ENCODE data around the gene ARHGAP26. TPM values are rescaled to one million over a fixed set of nuclear protein-coding genes. Genes with fewer than 3 reads are reported as not detected.

The ARHGAP26 gene
- total and polyA plus RNA-seq, 2 donors (not counting 3 experiments of a cell fraction or from before 2014, with no cell fraction given) = 3.1 to 16.2 TPM

DNA sequence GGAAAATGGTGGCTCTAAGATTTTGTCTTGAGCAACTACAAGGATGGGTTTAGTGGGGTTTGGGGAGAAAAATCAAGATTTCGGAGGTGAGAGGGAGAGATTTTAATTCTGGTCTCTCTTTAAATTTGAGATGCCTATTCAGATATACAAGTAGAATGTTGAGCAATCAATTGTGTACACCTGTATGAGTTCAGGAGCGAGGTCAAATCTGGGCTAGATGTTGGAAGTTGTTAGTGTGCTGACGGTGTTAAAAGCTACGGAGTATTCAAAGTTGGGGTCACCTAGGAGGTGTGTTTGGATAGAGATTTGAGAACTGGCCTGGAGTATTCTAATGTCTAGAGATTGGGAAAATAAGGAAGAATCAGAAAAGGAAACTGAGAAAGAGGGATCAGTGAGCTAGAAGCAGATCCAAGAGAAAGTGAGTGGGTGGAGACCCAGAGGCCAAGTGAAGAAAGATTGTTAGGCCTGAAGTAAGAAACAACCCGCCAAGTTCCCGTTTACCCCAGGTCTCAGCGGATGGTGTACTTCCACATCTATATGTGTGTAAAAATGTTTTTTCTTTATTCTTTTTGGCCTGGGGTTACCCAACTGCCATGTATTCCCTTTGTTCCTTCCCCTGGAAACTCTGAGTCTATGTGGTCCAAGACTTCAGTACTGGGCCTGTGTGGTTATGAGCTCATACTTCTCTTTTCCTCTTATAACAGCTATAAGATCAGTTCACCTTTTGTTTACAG is 11.9 kb upstream of the ARHGAP26 start:
- ChIA-PET POLR2A (no interaction called here), CTCF (interaction anchor here (1.0 to 1.6 kb wide), 2 partner anchors 12 to 15 kb away, joined by 3 to 5 read pairs; partner anchors contain the start of gene ARHGAP26)
- H3K9me1 ChIP-seq (replicated peaks; ENCODE audit: control insufficient read depth, extremely low read depth, insufficient read depth, low read length) = no peaks in the 10 kb centered on the region
- peaks cover 4% of the 10 kb centered on the region for H3K4me1 ChIP-seq (ENCODE audit: control insufficient read depth, extremely low read depth, insufficient read depth, low read length)
- no peak overlapping the region for H3K4me3 ChIP-seq (replicated peaks in 1 of 3; ENCODE audit: insufficient read depth in 1 of 3, low read depth in 1 of 3, low read length in 3 of 3)
- FAIRE-seq (no peak), DNase-seq (ENCODE audit: low read depth, low spot score) (no peak)
- H3K9me3 ChIP-seq (replicated peaks; ENCODE audit: control insufficient read depth, insufficient read depth, low read length) = no peaks in the 10 kb centered on the region
- no peaks in the 10 kb centered on the region for H4K20me1 ChIP-seq (replicated peaks; ENCODE audit: control insufficient read depth, extremely low read depth, insufficient read depth, low read length)
- TF ChIP-seq POLR2AphosphoS5 (IDR thresholded peaks at IDR 0.05; ENCODE audit: insufficient read depth, low read depth, low read length) (no peak), EZH2 (IDR thresholded peaks at IDR 0.05; ENCODE audit: borderline replicate concordance, low read depth, low read length, severe bottlenecking) (no peak), FOS (IDR thresholded peaks at IDR 0.05; ENCODE audit: borderline replicate concordance, insufficient read depth, low read length) (no peak), GATA2 (IDR thresholded peaks at IDR 0.05; ENCODE audit: insufficient read depth, insufficient read length, low read depth, low read length) (no peak), POLR2A (IDR thresholded peaks at IDR 0.05; ENCODE audit: low read depth, low read length) (no peak)
- TF ChIP-seq, protein P1, sequence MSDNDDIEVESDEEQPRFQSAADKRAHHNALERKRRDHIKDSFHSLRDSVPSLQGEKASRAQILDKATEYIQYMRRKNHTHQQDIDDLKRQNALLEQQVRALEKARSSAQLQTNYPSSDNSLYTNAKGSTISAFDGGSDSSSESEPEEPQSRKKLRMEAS (IDR thresholded peaks at IDR 0.05; ENCODE audit: insufficient read depth, insufficient read length) = no peak
- no peak overlapping the region for H3K4me2 ChIP-seq (ENCODE audit: insufficient read depth, low read length)
- H3K27me3 ChIP-seq (ENCODE audit: control insufficient read depth in 2 of 2, insufficient read depth in 2 of 2, low read length in 2 of 2) = no peaks in the 10 kb centered on the region
- H3K9ac ChIP-seq (replicated peaks; ENCODE audit: extremely low read depth, insufficient read depth, low read length) = no peak overlapping the region
- BruUV-seq (replicated peaks) = no TSS peak
- H2AFZ ChIP-seq (ENCODE audit: low read depth, low read length) = no peak overlapping the region
- no peak overlapping the region for H3K27ac ChIP-seq (ENCODE audit: insufficient read depth, low read depth, low read length)
- intact Hi-C loops (cut with micrococcal nuclease) = no loop called here
- dilution Hi-C loops (cut with MboI; ENCODE audit: extremely low pct_ligation_motif_present, low sequenced_read_pairs) = no loop called here
- no peaks in the 10 kb centered on the region for H3K79me2 ChIP-seq (ENCODE audit: control insufficient read depth, insufficient read depth, low read length)
- no peaks in the 10 kb centered on the region for H3K36me3 ChIP-seq (ENCODE audit: control insufficient read depth in 2 of 2, extremely low read depth in 1 of 2, insufficient read depth in 2 of 2, low read length in 2 of 2)

DNA sequence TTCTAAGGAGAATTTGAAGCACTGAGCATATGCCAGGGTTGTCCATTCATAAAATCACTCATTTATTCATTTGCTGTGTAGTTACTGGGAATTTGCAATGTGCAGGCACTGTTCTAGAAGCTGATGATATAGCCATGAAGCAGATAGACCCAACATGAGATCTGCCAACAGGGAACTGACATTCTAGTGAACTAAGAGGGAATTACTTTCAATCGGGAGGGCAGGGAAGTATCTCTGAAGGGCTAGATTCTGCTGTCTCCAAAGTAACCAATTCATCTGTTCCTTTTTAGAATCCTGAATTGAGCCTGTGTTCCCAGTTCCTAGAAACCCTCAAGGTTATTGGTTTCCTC is 11.4 kb upstream of the ARHGAP26 start:
- H3K4me1 ChIP-seq (ENCODE audit: control insufficient read depth, extremely low read depth, insufficient read depth, low read length) = no peaks in the 10 kb centered on the region
- H3K27me3 ChIP-seq (ENCODE audit: control insufficient read depth in 2 of 2, insufficient read depth in 2 of 2, low read length in 2 of 2) = no peaks in the 10 kb centered on the region
- FAIRE-seq (no peak), DNase-seq (ENCODE audit: low read depth, low spot score) (no peak)
- H2AFZ ChIP-seq (ENCODE audit: low read depth, low read length) = no peak overlapping the region
- H3K9me3 ChIP-seq (replicated peaks; ENCODE audit: control insufficient read depth, insufficient read depth, low read length) = no peaks in the 10 kb centered on the region
- dilution Hi-C loops (cut with MboI; ENCODE audit: extremely low pct_ligation_motif_present, low sequenced_read_pairs) (no loop called here), intact Hi-C loops (cut with micrococcal nuclease) (no loop called here)
- no peak overlapping the region for H3K4me2 ChIP-seq (ENCODE audit: insufficient read depth, low read length)
- ChIA-PET CTCF (interaction anchor here (1.0 to 1.6 kb wide), 3 partner anchors 11 to 130 kb away, joined by 3 to 5 read pairs (median 3); partner anchors contain the start of gene ARHGAP26), POLR2A (no interaction called here)
- H3K4me3 ChIP-seq (replicated peaks in 1 of 3; ENCODE audit: insufficient read depth in 1 of 3, low read depth in 1 of 3, low read length in 3 of 3) = no peak overlapping the region
- no peak overlapping the region for H3K27ac ChIP-seq (ENCODE audit: insufficient read depth, low read depth, low read length)
- TF ChIP-seq GATA2 (IDR thresholded peaks at IDR 0.05; ENCODE audit: insufficient read depth, insufficient read length, low read depth, low read length) = no peak
- no peak for TF ChIP-seq MYC (IDR thresholded peaks at IDR 0.05; ENCODE audit: low read depth, low read length)
- TF ChIP-seq POLR2AphosphoS5 (IDR thresholded peaks at IDR 0.05; ENCODE audit: insufficient read depth, low read depth, low read length) = no peak
- TF ChIP-seq, protein P2, sequence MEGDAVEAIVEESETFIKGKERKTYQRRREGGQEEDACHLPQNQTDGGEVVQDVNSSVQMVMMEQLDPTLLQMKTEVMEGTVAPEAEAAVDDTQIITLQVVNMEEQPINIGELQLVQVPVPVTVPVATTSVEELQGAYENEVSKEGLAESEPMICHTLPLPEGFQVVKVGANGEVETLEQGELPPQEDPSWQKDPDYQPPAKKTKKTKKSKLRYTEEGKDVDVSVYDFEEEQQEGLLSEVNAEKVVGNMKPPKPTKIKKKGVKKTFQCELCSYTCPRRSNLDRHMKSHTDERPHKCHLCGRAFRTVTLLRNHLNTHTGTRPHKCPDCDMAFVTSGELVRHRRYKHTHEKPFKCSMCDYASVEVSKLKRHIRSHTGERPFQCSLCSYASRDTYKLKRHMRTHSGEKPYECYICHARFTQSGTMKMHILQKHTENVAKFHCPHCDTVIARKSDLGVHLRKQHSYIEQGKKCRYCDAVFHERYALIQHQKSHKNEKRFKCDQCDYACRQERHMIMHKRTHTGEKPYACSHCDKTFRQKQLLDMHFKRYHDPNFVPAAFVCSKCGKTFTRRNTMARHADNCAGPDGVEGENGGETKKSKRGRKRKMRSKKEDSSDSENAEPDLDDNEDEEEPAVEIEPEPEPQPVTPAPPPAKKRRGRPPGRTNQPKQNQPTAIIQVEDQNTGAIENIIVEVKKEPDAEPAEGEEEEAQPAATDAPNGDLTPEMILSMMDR (IDR thresholded peaks at IDR 0.05; ENCODE audit: extremely low read depth in 1 of 2, insufficient read depth in 1 of 2, low read depth in 1 of 2, low read length in 2 of 2) = no peak
- TF ChIP-seq FOS (IDR thresholded peaks at IDR 0.05; ENCODE audit: borderline replicate concordance, insufficient read depth, low read length) = no peak
- TF ChIP-seq JUN (IDR thresholded peaks at IDR 0.05; ENCODE audit: borderline replicate concordance, insufficient read depth, insufficient read length, low read depth) = no peak
- no peak for TF ChIP-seq POLR2A (IDR thresholded peaks at IDR 0.05; ENCODE audit: low read depth, low read length)
- TF ChIP-seq, protein P1 (IDR thresholded peaks at IDR 0.05; ENCODE audit: insufficient read depth, insufficient read length) = no peak
- TF ChIP-seq EZH2 (IDR thresholded peaks at IDR 0.05; ENCODE audit: borderline replicate concordance, low read depth, low read length, severe bottlenecking) = no peak
- BruUV-seq (replicated peaks) = no TSS peak
- no peaks in the 10 kb centered on the region for H3K79me2 ChIP-seq (ENCODE audit: control insufficient read depth, insufficient read depth, low read length)
- H3K9ac ChIP-seq (replicated peaks; ENCODE audit: extremely low read depth, insufficient read depth, low read length) = no peak overlapping the region
- H3K9me1 ChIP-seq (replicated peaks; ENCODE audit: control insufficient read depth, extremely low read depth, insufficient read depth, low read length) = no peaks in the 10 kb centered on the region
- H3K36me3 ChIP-seq (ENCODE audit: control insufficient read depth in 2 of 2, extremely low read depth in 1 of 2, insufficient read depth in 2 of 2, low read length in 2 of 2) = no peaks in the 10 kb centered on the region
- no peaks in the 10 kb centered on the region for H4K20me1 ChIP-seq (replicated peaks; ENCODE audit: control insufficient read depth, extremely low read depth, insufficient read depth, low read length)
